Measurements from ENCODE around the gene OVOL1. TPM values are rescaled to one million over a fixed set of nuclear protein-coding genes. Genes with fewer than 3 reads are reported as not detected.

The OVOL1 gene
- total and polyA plus RNA-seq, 4 donors, result 0.05 TPM; not detected in 3

DNA sequence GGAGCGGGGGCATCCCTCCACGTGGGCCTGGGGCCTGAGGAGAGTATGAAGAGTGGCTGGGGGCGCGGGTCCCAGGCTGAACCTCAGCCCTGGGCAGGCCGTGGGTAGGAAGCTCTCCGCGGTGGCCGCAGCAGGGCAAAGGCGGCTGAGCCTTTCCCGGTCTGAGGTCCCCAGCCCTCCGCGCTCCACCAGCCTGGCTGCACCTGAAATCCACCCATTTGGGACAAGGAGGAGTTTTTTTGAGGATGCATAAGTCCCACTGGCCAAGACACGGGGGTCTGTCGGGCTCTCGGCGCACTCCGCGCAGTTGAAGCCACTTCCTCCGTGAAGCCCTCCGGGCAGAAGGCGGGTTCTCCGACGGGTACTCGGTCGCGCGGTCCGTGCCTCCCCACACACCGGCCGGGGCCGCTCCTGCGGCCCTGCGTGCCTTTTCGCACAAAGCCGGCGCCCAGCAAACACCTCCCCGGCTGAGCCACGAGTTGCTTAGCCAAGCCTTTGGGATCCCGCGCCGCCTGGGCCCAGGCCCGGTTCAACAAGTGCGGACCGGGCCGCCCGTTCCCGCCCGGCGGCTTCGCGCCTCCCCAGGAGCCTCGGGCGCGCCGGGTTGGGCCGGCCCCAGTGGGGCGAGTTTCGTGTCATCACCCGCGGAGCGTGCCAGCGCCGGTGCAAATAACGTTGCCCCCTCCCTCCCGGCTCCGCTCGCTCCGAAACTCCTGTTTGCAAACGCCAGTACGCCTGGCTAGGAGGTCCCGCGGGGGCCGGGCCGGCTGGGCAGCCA is 666 bp upstream of the OVOL1 start:
- no peaks in the 10 kb centered on the region for H3K9me3 ChIP-seq (ENCODE audit: control insufficient read depth in 4 of 4, low read length in 3 of 4)
- TF ChIP-seq NR2F2 (IDR thresholded peaks at IDR 0.05), result no peak
- TF ChIP-seq SP1 (IDR thresholded peaks at IDR 0.05), result no peak
- TF ChIP-seq, protein P1, sequence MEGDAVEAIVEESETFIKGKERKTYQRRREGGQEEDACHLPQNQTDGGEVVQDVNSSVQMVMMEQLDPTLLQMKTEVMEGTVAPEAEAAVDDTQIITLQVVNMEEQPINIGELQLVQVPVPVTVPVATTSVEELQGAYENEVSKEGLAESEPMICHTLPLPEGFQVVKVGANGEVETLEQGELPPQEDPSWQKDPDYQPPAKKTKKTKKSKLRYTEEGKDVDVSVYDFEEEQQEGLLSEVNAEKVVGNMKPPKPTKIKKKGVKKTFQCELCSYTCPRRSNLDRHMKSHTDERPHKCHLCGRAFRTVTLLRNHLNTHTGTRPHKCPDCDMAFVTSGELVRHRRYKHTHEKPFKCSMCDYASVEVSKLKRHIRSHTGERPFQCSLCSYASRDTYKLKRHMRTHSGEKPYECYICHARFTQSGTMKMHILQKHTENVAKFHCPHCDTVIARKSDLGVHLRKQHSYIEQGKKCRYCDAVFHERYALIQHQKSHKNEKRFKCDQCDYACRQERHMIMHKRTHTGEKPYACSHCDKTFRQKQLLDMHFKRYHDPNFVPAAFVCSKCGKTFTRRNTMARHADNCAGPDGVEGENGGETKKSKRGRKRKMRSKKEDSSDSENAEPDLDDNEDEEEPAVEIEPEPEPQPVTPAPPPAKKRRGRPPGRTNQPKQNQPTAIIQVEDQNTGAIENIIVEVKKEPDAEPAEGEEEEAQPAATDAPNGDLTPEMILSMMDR (IDR thresholded peaks at IDR 0.05; ENCODE audit: low read depth, low read length, missing input control), result no peak
- no peak for TF ChIP-seq GABPA (IDR thresholded peaks at IDR 0.05 in 1 of 2, conservative IDR thresholded peaks at IDR 0.05 in 1 of 2)
- TF ChIP-seq HNF4G (IDR thresholded peaks at IDR 0.05), result no peak
- no peak for TF ChIP-seq RAD21 (IDR thresholded peaks at IDR 0.05)
- no peak for TF ChIP-seq EGR1 (IDR thresholded peaks at IDR 0.05; ENCODE audit: low read depth in 2 of 2)
- no peak for TF ChIP-seq TAF1 (conservative IDR thresholded peaks at IDR 0.05)
- no peak for TF ChIP-seq RXRA (IDR thresholded peaks at IDR 0.05)
- TF ChIP-seq FOXA1 (IDR thresholded peaks at IDR 0.05), result no peak
- no peak for TF ChIP-seq FOXA2 (IDR thresholded peaks at IDR 0.05)
- no peak for TF ChIP-seq ATF3 (IDR thresholded peaks at IDR 0.05)
- TF ChIP-seq YY1 (IDR thresholded peaks at IDR 0.05), result no peak
- peaks cover 8 to 28% (median 19%) of the 10 kb centered on the region in 4 donors for H3K4me1 ChIP-seq (ENCODE audit: control insufficient read depth in 4 of 4, insufficient read depth in 4 of 4, low read length in 3 of 4)
- H3K4me3 ChIP-seq (ENCODE audit: low read depth in 1 of 3, low read length in 3 of 3), result peak overlapping the region in 1 of 3 donors; percentile 33
- H3K27ac ChIP-seq (ENCODE audit: low read depth in 1 of 2, low read length in 2 of 2), result no peak overlapping the region
- H3K36me3 ChIP-seq (ENCODE audit: control insufficient read depth in 4 of 4, insufficient read depth in 3 of 4, low read depth in 1 of 4, low read length in 3 of 4), result no peaks in the 10 kb centered on the region
- no peak overlapping the region for H3K9ac ChIP-seq (ENCODE audit: low read depth in 1 of 2, low read length in 2 of 2)
- DNase-seq (ENCODE audit: low spot score), result no peak
- 16% methylated on average over 74 of the region's 74 CpGs for WGBS
- H3K27me3 ChIP-seq (ENCODE audit: control insufficient read depth in 4 of 4, insufficient read depth in 4 of 4, low read length in 3 of 4), result peaks cover 0 to 9% (median 2%) of the 10 kb centered on the region in 4 donors

DNA sequence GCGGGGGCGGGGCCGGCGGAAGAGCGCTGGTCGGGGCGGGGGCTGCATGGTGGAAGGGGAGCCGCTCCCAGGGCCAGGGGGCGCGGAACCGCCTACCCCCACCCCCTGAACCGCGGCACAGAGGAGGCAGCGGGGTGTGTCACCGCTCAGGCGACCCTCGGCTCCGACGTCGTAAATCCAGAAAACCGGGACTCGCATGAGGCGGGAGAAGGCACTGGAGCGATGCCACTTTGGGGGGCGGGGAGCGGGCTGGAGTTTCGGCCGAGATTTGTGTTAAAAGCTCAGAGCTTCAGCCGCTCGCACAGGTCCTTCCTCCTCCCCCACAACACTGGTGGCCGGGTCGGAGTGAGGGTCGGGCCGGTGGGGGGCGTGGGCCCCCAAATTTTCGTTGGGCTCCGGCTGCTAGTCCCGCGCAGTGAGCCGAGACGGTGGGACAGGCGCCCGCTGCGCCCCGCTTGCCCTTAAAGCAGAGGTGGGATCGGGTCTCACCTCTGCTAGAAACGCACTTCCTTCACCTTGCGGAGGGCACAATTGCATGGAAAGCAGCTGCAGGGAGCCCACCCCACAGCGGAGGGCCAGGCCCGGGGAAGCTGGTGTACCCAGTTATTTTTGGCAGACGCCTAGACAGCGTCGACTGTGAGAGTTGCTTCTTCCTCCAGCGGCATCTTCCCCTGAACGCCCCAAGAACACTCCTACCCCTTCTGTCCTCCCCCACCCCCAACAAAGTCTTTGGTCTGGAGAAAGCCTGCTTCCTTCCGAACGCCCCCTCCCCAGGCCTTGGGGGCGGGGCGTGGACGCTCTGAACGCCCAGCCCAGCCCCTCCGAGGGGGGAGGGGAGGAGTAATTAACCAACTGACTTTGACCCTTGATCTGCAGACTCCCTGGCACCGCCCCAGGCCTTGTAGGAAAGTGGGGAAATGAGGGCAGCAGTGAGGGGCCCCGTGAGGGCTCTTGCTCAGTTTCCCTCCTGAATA is 1.1 kb downstream of the OVOL1 start:
- Histone ChIP-seq H3K9ac (ENCODE audit: low read depth in 1 of 2, low read length in 2 of 2) (no peak overlapping the region), H3K4me1 (ENCODE audit: control insufficient read depth in 4 of 4, insufficient read depth in 4 of 4, low read length in 3 of 4) (peaks cover 8 to 23% (median 15%) of the 10 kb centered on the region in 4 donors), H3K27me3 (ENCODE audit: control insufficient read depth in 4 of 4, insufficient read depth in 4 of 4, low read length in 3 of 4) (peaks cover 0 to 9% (median 2%) of the 10 kb centered on the region in 4 donors), H3K27ac (ENCODE audit: low read depth in 1 of 2, low read length in 2 of 2) (no peak overlapping the region), H3K4me3 (ENCODE audit: low read depth in 1 of 3, low read length in 3 of 3) (peak overlapping the region in 1 of 3 donors; percentile 33), H3K9me3 (ENCODE audit: control insufficient read depth in 4 of 4, low read length in 3 of 4) (no peaks in the 10 kb centered on the region), H3K36me3 (ENCODE audit: control insufficient read depth in 4 of 4, insufficient read depth in 3 of 4, low read depth in 1 of 4, low read length in 3 of 4) (no peaks in the 10 kb centered on the region)
- DNase-seq (ENCODE audit: low spot score), result no peak
- WGBS, result 5% methylated on average over 64 of the region's 64 CpGs
- no peak for TF ChIP-seq EGR1 (IDR thresholded peaks at IDR 0.05; ENCODE audit: low read depth in 2 of 2)
- no peak for TF ChIP-seq FOXA2 (IDR thresholded peaks at IDR 0.05)
- peak in 1 of 2 donors; percentile 30 for TF ChIP-seq HNF4A (conservative IDR thresholded peaks at IDR 0.05)

DNA sequence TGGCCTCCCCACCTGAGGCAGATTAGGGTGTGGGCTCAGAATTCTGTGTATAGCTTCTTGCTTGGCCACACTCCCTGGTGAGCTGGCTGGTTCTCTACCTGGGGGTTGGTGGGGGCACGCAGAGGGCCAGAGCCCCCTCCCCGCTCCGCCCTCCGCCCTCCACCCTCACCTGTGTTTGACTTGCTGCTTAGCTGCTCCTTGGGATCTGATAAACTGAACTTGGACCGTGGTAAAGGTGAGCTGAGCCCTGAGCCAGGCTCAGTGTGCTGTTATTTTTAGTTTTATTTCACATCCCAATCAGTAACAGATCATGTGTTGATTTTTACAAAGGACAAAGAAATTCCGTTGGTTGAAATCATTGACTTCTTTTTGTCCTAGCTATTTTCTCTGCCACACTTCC is 2.0 kb downstream of the OVOL1 start:
- Histone ChIP-seq H3K27ac (ENCODE audit: low read depth in 1 of 2, low read length in 2 of 2) (no peak overlapping the region), H3K27me3 (ENCODE audit: control insufficient read depth in 4 of 4, insufficient read depth in 4 of 4, low read length in 3 of 4) (peaks cover 0 to 9% (median 2%) of the 10 kb centered on the region in 4 donors), H3K9ac (ENCODE audit: low read depth in 1 of 2, low read length in 2 of 2) (no peak overlapping the region)
- TF ChIP-seq RAD21 (IDR thresholded peaks at IDR 0.05), result no peak
- TF ChIP-seq FOXA1 (IDR thresholded peaks at IDR 0.05), result no peak
- TF ChIP-seq, protein P2, sequence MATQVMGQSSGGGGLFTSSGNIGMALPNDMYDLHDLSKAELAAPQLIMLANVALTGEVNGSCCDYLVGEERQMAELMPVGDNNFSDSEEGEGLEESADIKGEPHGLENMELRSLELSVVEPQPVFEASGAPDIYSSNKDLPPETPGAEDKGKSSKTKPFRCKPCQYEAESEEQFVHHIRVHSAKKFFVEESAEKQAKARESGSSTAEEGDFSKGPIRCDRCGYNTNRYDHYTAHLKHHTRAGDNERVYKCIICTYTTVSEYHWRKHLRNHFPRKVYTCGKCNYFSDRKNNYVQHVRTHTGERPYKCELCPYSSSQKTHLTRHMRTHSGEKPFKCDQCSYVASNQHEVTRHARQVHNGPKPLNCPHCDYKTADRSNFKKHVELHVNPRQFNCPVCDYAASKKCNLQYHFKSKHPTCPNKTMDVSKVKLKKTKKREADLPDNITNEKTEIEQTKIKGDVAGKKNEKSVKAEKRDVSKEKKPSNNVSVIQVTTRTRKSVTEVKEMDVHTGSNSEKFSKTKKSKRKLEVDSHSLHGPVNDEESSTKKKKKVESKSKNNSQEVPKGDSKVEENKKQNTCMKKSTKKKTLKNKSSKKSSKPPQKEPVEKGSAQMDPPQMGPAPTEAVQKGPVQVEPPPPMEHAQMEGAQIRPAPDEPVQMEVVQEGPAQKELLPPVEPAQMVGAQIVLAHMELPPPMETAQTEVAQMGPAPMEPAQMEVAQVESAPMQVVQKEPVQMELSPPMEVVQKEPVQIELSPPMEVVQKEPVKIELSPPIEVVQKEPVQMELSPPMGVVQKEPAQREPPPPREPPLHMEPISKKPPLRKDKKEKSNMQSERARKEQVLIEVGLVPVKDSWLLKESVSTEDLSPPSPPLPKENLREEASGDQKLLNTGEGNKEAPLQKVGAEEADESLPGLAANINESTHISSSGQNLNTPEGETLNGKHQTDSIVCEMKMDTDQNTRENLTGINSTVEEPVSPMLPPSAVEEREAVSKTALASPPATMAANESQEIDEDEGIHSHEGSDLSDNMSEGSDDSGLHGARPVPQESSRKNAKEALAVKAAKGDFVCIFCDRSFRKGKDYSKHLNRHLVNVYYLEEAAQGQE (IDR thresholded peaks at IDR 0.05), result no peak
- no peak for TF ChIP-seq TAF1 (conservative IDR thresholded peaks at IDR 0.05)
- TF ChIP-seq ATF3 (IDR thresholded peaks at IDR 0.05), result no peak
- TF ChIP-seq, protein P1 (IDR thresholded peaks at IDR 0.05; ENCODE audit: low read depth, low read length, missing input control), result no peak
- TF ChIP-seq YY1 (IDR thresholded peaks at IDR 0.05), result no peak
- no peak for TF ChIP-seq SP1 (IDR thresholded peaks at IDR 0.05)
- no peak for TF ChIP-seq FOXA2 (IDR thresholded peaks at IDR 0.05)
- no peak for TF ChIP-seq HNF4A (conservative IDR thresholded peaks at IDR 0.05)
- no peak for TF ChIP-seq HNF4G (IDR thresholded peaks at IDR 0.05)
- TF ChIP-seq EGR1 (IDR thresholded peaks at IDR 0.05; ENCODE audit: low read depth in 2 of 2), result no peak

More for the DNA sequence above, 2.0 kb downstream of the OVOL1 start:
- H3K4me1 ChIP-seq (ENCODE audit: control insufficient read depth in 4 of 4, insufficient read depth in 4 of 4, low read length in 3 of 4), result peaks cover 8 to 23% (median 15%) of the 10 kb centered on the region in 4 donors
- H3K36me3 ChIP-seq (ENCODE audit: control insufficient read depth in 4 of 4, insufficient read depth in 3 of 4, low read depth in 1 of 4, low read length in 3 of 4), result no peaks in the 10 kb centered on the region
- no peaks in the 10 kb centered on the region for H3K9me3 ChIP-seq (ENCODE audit: control insufficient read depth in 4 of 4, low read length in 3 of 4)
- no peak for DNase-seq (ENCODE audit: low spot score)
- WGBS, result 79% methylated on average over 6 of the region's 6 CpGs
- H3K4me3 ChIP-seq (ENCODE audit: low read depth in 1 of 3, low read length in 3 of 3), result no peak overlapping the region

All from liver (tissue), 9 donors.